PC-3 (cell line): ENCODE results near the gene LCA5L.

ENCODE experiments used
- EZH2phosphoT487 ChIP-seq: fragments of 300-600 bp; sonication (generic); IDR thresholded peaks from 2 replicates; pipeline ENCODE4 v1.6.1; 2018; ENCODE audit warnings: mild to moderate bottlenecking, antibody characterized with exemption, low read length, borderline replicate concordance
- TF ChIP-seq, protein P1 (sequence below): fragments of 300-600 bp; sonication (generic); conservative IDR thresholded peaks from 2 replicates; pipeline ENCODE4 v1.5.1; 2017; ENCODE audit warnings: antibody characterized with exemption, low read depth, mild to moderate bottlenecking, low read length

DNA sequence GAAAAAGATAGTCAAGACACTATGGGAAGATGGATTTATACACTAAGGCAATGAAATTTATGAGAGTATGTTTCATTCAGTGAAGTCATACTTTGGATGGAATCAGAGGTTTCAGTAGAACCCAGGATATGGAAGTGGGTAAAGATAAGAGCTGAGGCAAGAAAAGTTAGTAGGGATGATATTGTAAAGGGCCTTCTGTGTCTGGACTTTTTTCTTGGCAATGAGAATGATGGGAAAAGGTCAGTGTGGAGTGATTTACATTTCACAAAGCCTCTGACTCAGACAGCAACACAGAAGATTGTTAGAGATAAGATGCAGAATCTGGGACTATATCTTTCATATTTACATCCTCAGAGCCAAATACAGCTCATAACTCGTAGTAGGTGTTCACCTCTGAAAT lies 38.3 kb upstream of the LCA5L start:
- TF ChIP-seq, protein P1, sequence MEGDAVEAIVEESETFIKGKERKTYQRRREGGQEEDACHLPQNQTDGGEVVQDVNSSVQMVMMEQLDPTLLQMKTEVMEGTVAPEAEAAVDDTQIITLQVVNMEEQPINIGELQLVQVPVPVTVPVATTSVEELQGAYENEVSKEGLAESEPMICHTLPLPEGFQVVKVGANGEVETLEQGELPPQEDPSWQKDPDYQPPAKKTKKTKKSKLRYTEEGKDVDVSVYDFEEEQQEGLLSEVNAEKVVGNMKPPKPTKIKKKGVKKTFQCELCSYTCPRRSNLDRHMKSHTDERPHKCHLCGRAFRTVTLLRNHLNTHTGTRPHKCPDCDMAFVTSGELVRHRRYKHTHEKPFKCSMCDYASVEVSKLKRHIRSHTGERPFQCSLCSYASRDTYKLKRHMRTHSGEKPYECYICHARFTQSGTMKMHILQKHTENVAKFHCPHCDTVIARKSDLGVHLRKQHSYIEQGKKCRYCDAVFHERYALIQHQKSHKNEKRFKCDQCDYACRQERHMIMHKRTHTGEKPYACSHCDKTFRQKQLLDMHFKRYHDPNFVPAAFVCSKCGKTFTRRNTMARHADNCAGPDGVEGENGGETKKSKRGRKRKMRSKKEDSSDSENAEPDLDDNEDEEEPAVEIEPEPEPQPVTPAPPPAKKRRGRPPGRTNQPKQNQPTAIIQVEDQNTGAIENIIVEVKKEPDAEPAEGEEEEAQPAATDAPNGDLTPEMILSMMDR: no peak
- TF ChIP-seq EZH2phosphoT487: no peak
